HepG2 (cell line): ENCODE measurements around the gene PLA2G2A. TPM values are rescaled to one million over a fixed set of nuclear protein-coding genes. Genes with fewer than 3 reads are reported as not detected.

Source experiments
- CBX1 ChIP-seq: IDR thresholded peaks from one replicate; pipeline ENCODE4 v1.6.1; 2016; ENCODE audit warnings: antibody characterized with exemption, low read depth
- HOXA7 ChIP-seq: sonication (generic); formaldehyde crosslinking; IDR thresholded peaks from 2 replicates; pipeline ENCODE4 v1.8.1; 2022; ENCODE audit warnings: mild to moderate bottlenecking, missing genetic modification reagents, moderate library complexity
- MATR3 ChIP-seq: sonication (generic); formaldehyde crosslinking; IDR thresholded peaks from 2 replicates; pipeline ENCODE4 v1.4.0; 2020; ENCODE audit warnings: missing genetic modification reagents
- NCOA2 ChIP-seq: sonication (generic); formaldehyde crosslinking; IDR thresholded peaks from 2 replicates; pipeline ENCODE4 v1.8.0; 2022; ENCODE audit warnings: inconsistent platforms
- SATB2 ChIP-seq: sonication (generic); formaldehyde crosslinking; IDR thresholded peaks from 2 replicates; pipeline ENCODE4 v1.5.0; 2020; ENCODE audit warnings: missing genetic modification reagents
- SRY ChIP-seq: sonication (generic); formaldehyde crosslinking; IDR thresholded peaks from 2 replicates; pipeline ENCODE4 v1.8.0; 2022; ENCODE audit warnings: mild to moderate bottlenecking, missing genetic modification reagents
- ZBTB1 ChIP-seq: sonication (generic); formaldehyde crosslinking; IDR thresholded peaks from 2 replicates; pipeline ENCODE4 v1.4.0; 2020; ENCODE audit warnings: missing genetic modification reagents, borderline replicate concordance
- ZNF101 ChIP-seq: sonication (generic); formaldehyde crosslinking; IDR thresholded peaks from 2 replicates; pipeline ENCODE4 v1.4.0; 2020; ENCODE audit warnings: mild to moderate bottlenecking, low read depth, missing genetic modification reagents, borderline replicate concordance
- ZNF333 ChIP-seq: sonication (generic); formaldehyde crosslinking; IDR thresholded peaks from 2 replicates; pipeline ENCODE4 v1.4.0; 2020; ENCODE audit warnings: mild to moderate bottlenecking, missing genetic modification reagents, borderline replicate concordance
- ZNF572 ChIP-seq: sonication (generic); formaldehyde crosslinking; IDR thresholded peaks from 2 replicates; pipeline ENCODE4 v1.5.1; 2020; ENCODE audit warnings: mild to moderate bottlenecking, missing genetic modification reagents
- ZNF7 ChIP-seq: IDR thresholded peaks from 2 replicates; pipeline ENCODE4 v1.6.1; 2016; ENCODE audit warnings: missing biosample characterization, missing genetic modification reagents
- ZNF775 ChIP-seq: sonication (generic); formaldehyde crosslinking; IDR thresholded peaks from 2 replicates; pipeline ENCODE4 v1.4.0; 2020; ENCODE audit warnings: missing genetic modification reagents, mild to moderate bottlenecking, moderate library complexity, borderline replicate concordance
- polyA plus RNA-seq, 8 experiments: library from polyadenylated mRNA; depleted of rRNA in 3 of 8; stranded (reverse) in 7 of 8; unstranded in 1 of 8; fragments of >200 nt; fragmentation: Illumina TruSeq in 4 of 8; extraction: Trizol in 4 of 8; gene quantifications; 2 replicates each; pipeline versions ENCODE4 v1.2.1 to v1.2.3, GENCODE V29; 2011 to 2016; ENCODE audit warnings: low read depth in 4 of 8, missing spikeins in 1 of 8, mixed read lengths in 1 of 8; ENCODE audit not compliant: insufficient read depth in 1 of 8
- total RNA-seq, 5 experiments: library from RNA; depleted of rRNA; stranded (reverse); fragments of >200 nt; fragmentation: Illumina TruSeq; extraction: Trizol; gene quantifications; 2 replicates each; pipeline ENCODE4 v1.2.3, GENCODE V29; 2016; ENCODE audit warnings: low read depth in 1 of 5
- TF ChIP-seq, protein P1 (sequence below): sonication (generic); formaldehyde crosslinking; IDR thresholded peaks from 2 replicates; pipeline ENCODE4 v1.9.0; 2021; ENCODE audit warnings: missing genetic modification reagents, borderline replicate concordance
- TF ChIP-seq, protein P2 (sequence below): sonication (generic); formaldehyde crosslinking; IDR thresholded peaks from 2 replicates; pipeline ENCODE4 v1.4.0; 2020; ENCODE audit warnings: mild to moderate bottlenecking, low read depth, missing genetic modification reagents
- TF ChIP-seq, protein P3 (sequence below): sonication (generic); formaldehyde crosslinking; IDR thresholded peaks from 2 replicates; pipeline ENCODE4 v1.4.0; 2020; ENCODE audit warnings: missing genetic modification reagents, low read depth, mild to moderate bottlenecking, borderline replicate concordance
- TF ChIP-seq, protein P4 (sequence below): sonication (generic); formaldehyde crosslinking; IDR thresholded peaks from 2 replicates; pipeline ENCODE4 v1.4.0; 2020; ENCODE audit warnings: low read depth, mild to moderate bottlenecking, missing genetic modification reagents
- TF ChIP-seq, protein P5 (sequence below): sonication (generic); formaldehyde crosslinking; IDR thresholded peaks from 2 replicates; pipeline ENCODE4 v1.4.0; 2020; ENCODE audit warnings: missing genetic modification reagents
- TF ChIP-seq, protein P6 (sequence below): sonication (generic); formaldehyde crosslinking; IDR thresholded peaks from 2 replicates; pipeline ENCODE4 v1.5.0; 2020; ENCODE audit warnings: mild to moderate bottlenecking, missing genetic modification reagents

Gene PLA2G2A
- total and polyA plus RNA-seq, 2 of the 13 experiments (the other 11 are each of a cell fraction or from before 2014, with no cell fraction given): 0.35 to 30.3 TPM

DNA sequence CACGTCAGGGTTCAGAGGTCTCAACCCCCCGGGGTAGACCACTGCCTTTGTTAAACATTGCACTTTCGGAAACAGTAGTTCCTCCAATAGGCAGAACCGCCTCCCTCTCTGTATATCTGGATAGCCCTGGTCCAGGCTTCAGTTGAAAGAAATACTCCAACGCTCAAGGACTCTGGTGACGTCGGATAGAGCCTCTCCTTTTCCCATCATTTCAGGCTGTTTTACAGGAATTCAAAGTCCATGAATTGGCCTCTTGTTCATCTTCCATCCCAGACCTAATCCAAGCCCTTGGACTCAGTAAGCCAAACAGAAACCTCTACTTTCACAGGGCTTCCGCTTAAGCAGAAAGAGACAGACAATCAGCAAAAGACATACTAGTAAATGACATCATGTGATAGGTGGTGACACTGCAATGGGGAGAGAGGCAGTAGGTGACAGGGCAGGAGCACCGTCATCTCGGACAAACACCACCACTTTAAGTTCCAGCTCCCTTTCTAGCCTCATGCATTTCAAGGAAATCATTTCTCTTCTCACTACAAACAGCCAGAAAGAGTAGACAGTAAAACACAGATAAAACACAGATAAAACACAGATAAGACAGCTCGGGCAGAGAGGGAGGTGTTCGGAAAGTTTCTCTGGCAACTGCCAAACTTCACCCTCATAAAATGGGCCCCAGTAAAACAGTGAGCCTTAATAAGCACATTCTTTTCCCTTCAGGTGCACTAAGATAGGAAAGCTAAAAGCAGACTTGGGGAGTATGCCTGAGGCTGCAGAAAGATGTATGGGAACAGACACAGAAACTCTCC, 2.3 kb upstream of the PLA2G2A start (continued):
- TF ChIP-seq, protein P1, sequence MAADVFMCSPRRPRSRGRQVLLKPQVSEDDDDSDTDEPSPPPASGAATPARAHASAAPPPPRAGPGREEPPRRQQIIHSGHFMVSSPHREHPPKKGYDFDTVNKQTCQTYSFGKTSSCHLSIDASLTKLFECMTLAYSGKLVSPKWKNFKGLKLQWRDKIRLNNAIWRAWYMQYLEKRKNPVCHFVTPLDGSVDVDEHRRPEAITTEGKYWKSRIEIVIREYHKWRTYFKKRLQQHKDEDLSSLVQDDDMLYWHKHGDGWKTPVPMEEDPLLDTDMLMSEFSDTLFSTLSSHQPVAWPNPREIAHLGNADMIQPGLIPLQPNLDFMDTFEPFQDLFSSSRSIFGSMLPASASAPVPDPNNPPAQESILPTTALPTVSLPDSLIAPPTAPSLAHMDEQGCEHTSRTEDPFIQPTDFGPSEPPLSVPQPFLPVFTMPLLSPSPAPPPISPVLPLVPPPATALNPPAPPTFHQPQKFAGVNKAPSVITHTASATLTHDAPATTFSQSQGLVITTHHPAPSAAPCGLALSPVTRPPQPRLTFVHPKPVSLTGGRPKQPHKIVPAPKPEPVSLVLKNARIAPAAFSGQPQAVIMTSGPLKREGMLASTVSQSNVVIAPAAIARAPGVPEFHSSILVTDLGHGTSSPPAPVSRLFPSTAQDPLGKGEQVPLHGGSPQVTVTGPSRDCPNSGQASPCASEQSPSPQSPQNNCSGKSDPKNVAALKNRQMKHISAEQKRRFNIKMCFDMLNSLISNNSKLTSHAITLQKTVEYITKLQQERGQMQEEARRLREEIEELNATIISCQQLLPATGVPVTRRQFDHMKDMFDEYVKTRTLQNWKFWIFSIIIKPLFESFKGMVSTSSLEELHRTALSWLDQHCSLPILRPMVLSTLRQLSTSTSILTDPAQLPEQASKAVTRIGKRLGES (CRISPR knock-in tag): no peak
- no peak for TF ChIP-seq SRY (CRISPR knock-in tag)
- TF ChIP-seq, protein P2, sequence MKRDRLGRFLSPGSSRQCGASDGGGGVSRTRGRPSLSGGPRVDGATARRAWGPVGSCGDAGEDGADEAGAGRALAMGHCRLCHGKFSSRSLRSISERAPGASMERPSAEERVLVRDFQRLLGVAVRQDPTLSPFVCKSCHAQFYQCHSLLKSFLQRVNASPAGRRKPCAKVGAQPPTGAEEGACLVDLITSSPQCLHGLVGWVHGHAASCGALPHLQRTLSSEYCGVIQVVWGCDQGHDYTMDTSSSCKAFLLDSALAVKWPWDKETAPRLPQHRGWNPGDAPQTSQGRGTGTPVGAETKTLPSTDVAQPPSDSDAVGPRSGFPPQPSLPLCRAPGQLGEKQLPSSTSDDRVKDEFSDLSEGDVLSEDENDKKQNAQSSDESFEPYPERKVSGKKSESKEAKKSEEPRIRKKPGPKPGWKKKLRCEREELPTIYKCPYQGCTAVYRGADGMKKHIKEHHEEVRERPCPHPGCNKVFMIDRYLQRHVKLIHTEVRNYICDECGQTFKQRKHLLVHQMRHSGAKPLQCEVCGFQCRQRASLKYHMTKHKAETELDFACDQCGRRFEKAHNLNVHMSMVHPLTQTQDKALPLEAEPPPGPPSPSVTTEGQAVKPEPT: no peak
- TF ChIP-seq, protein P3, sequence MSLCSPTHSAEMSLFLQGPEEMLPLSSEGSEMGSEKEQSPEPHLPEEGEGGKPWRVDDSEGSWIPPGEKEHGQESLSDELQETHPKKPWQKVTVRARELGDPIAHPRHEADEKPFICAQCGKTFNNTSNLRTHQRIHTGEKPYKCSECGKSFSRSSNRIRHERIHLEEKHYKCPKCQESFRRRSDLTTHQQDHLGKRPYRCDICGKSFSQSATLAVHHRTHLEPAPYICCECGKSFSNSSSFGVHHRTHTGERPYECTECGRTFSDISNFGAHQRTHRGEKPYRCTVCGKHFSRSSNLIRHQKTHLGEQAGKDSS (CRISPR knock-in tag): no peak
- no peak for TF ChIP-seq HOXA7 (CRISPR knock-in tag)
- peak; percentile 96 for TF ChIP-seq NCOA2
- TF ChIP-seq, protein P4, sequence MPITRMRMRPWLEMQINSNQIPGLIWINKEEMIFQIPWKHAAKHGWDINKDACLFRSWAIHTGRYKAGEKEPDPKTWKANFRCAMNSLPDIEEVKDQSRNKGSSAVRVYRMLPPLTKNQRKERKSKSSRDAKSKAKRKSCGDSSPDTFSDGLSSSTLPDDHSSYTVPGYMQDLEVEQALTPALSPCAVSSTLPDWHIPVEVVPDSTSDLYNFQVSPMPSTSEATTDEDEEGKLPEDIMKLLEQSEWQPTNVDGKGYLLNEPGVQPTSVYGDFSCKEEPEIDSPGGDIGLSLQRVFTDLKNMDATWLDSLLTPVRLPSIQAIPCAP (CRISPR knock-in tag): no peak
- no peak for TF ChIP-seq ZNF775
- no peak for TF ChIP-seq CBX1
- TF ChIP-seq ZNF7: no peak
- TF ChIP-seq ZNF333 (CRISPR knock-in tag): no peak
- TF ChIP-seq MATR3: no peak
- TF ChIP-seq ZBTB1 (CRISPR knock-in tag): no peak
- no peak for TF ChIP-seq ZNF572 (CRISPR knock-in tag)
- no peak for TF ChIP-seq SATB2 (CRISPR knock-in tag)
- TF ChIP-seq, protein P5, sequence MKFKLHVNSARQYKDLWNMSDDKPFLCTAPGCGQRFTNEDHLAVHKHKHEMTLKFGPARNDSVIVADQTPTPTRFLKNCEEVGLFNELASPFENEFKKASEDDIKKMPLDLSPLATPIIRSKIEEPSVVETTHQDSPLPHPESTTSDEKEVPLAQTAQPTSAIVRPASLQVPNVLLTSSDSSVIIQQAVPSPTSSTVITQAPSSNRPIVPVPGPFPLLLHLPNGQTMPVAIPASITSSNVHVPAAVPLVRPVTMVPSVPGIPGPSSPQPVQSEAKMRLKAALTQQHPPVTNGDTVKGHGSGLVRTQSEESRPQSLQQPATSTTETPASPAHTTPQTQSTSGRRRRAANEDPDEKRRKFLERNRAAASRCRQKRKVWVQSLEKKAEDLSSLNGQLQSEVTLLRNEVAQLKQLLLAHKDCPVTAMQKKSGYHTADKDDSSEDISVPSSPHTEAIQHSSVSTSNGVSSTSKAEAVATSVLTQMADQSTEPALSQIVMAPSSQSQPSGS (CRISPR knock-in tag): peak; percentile 31; the same call in 1 of the 2 replicates
- TF ChIP-seq, protein P6, sequence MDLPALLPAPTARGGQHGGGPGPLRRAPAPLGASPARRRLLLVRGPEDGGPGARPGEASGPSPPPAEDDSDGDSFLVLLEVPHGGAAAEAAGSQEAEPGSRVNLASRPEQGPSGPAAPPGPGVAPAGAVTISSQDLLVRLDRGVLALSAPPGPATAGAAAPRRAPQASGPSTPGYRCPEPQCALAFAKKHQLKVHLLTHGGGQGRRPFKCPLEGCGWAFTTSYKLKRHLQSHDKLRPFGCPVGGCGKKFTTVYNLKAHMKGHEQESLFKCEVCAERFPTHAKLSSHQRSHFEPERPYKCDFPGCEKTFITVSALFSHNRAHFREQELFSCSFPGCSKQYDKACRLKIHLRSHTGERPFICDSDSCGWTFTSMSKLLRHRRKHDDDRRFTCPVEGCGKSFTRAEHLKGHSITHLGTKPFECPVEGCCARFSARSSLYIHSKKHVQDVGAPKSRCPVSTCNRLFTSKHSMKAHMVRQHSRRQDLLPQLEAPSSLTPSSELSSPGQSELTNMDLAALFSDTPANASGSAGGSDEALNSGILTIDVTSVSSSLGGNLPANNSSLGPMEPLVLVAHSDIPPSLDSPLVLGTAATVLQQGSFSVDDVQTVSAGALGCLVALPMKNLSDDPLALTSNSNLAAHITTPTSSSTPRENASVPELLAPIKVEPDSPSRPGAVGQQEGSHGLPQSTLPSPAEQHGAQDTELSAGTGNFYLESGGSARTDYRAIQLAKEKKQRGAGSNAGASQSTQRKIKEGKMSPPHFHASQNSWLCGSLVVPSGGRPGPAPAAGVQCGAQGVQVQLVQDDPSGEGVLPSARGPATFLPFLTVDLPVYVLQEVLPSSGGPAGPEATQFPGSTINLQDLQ (CRISPR knock-in tag): no peak
- no peak for TF ChIP-seq ZNF101 (CRISPR knock-in tag)
